AG04449 (cell line): ENCODE results near the gene ELMO2.
A peak's percentile ranks its signal among the peaks of the same experiment; 100 is the strongest.

ENCODE experiments used
- CTCF ChIA-PET: fragments of 350-600 bp; formaldehyde crosslinking; extraction: SDS; loops from one replicate; lab custom pipeline; 2021; ENCODE audit warnings: antibody characterized with exemption; lab: Yijun Ruan, JAX
- POLR2A ChIA-PET: fragments of 400-600, 350-600 bp; formaldehyde crosslinking; extraction: SDS; loops from one replicate; lab custom pipeline; 2020; ENCODE audit warnings: antibody characterized with exemption, inconsistent platforms; lab: Yijun Ruan, JAX
- DNase-seq: peaks from one replicate; pipeline ENCODE4 v3.0.0-alpha.2; 2010; ENCODE audit warnings: low read depth, low spot score
- H3K4me3 ChIP-seq: 2 replicates; pipeline ENCODE4 v1.5.1; 2011; ENCODE audit warnings: low read depth, mild to moderate bottlenecking, control low read depth, low read length
- CTCF ChIP-seq: IDR thresholded peaks from one replicate; pipeline ENCODE4 v1.5.1; 2011; ENCODE audit warnings: mild to moderate bottlenecking, moderate library complexity, low read length, control low read depth, inconsistent platforms; ENCODE audit not compliant: insufficient read depth; ENCODE audit errors: missing control alignments

The ELMO2 gene

DNA sequence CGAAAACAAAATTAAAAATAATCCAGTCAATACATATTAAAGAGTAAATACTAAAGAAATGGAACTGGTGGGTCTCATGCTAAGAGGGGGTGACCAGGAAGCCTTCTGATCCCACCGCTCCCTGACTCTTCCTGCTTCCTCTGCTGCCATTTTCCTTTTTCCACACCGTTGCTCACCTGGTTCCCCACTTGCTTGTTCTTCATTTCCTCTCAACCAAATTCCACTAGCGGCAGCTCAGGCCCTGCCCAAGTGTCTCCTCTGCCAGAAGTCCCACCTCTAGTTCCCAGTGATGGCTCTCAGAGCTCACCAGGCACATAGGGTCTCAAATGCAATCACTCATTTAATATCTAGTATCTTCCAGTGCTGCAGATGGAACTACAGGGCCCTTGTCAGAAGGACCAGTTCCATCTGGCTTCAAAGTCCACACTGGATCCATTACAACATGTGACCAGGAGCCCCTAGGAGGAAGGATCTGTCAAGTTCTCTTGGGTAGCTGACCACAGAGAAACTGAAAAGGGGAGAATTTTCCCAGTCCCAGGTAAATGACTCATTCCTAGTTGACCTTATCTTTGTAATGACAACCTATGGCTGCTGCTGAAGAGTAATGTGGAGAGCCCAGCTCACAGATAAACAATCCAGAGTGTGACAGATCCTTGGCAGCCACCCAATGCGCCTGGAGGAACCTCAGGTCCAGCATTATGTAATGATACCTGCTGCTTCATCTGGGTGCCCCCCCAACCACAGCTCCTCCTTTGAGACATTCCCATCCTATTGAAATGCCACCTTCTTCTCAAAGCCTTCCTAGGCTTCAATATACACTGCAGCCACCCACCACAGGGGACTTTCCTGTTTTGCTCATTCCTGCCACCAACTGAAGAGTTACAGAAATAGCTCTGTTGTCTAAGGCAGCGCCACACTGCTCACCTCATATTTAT lies 38.2 kb downstream of the ELMO2 start:
- ChIA-PET POLR2A (no interaction called here), CTCF (no interaction called here)
- DNase-seq = no peak
- no peak overlapping the region for H3K4me3 ChIP-seq
- TF ChIP-seq CTCF = no peak

DNA sequence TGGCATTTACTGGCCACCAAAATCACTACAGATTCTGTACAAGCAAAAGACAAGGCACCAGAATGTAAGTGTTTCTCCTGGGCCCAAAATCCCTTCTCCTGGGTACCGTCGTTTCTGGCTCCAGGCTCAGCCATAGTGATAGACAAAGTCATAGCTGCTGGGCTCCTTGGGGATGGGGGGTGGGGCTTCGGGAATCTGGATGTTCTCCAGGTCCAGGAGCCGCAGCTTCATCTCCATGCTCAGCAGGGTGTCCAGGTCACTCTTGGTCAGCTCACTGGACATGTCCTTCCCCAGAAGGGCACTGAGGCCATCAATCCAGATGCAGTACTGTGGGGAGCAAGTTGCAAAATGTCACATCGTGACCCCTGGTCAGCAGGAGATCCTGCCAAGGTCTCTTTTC lies 39.2 kb downstream of the ELMO2 start:
- DNase-seq = no peak
- CTCF ChIA-PET = no interaction called here
- no peak overlapping the region for H3K4me3 ChIP-seq
- POLR2A ChIA-PET = no interaction called here
- no peak for TF ChIP-seq CTCF

DNA sequence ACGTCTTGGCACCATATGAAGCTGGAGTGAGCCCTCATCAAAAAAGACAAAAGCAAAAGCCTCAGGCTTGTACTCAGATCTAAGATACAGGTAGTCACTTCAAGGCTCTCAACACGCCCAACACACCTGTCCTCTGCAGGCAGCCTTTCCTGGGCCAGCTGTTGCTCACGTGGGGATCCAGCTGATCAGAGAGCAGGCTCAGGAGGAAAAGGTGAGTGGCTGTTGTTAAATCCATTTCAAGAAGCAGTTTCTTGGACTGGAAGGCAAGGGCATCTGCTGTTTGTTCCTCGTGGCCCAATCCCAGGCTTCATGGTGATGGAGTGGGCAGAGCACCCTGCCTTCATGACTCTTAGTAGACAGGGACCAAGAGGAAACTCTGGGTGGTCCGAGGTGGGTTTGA lies 39.6 kb downstream of the ELMO2 start:
- no peak overlapping the region for H3K4me3 ChIP-seq
- no peak for TF ChIP-seq CTCF
- ChIA-PET POLR2A (no interaction called here), CTCF (no interaction called here)
- no peak for DNase-seq

DNA sequence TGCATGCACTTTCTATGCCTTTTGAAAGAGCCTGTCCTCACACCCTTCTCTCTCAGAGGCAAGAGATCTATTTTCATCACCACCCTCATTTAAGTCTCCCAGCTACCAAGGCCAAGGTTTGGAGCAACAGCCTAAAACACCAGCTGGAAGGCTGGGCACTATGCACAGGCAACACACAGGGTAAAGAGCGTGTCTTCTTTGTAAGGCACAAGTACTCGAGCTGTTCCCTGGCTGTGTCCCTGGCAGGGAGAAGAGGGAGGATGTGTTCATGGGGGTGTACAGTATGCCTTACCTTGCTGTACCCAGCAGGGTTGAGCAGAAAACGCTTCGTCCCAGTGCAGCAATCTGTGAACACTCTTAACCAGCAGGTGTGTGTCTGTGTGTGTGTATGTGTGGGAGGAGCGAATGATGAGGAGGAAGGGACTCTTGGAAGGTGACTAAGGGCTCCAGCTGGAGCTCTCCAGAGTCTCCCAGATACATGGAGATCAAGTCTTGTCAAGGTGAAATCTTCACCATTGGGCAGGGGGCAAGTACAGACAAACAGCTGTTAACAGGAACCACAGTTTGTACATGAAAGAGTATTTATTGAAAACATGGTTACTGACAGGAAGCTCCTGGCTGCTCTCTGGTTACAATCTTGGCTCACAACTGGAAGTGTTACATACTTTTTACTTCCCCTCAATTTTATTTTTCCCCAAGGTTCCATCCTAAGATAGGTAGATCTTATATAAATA lies 40.8 kb downstream of the ELMO2 start:
- POLR2A ChIA-PET = interaction anchor here (2.3 to 2.5 kb wide), 2 partner anchors 35 to 41 kb away, joined by 8 to 13 read pairs; partner anchors contain the start of gene ELMO2
- TF ChIP-seq CTCF = no peak
- no peak overlapping the region for H3K4me3 ChIP-seq
- CTCF ChIA-PET = interaction anchor here (1.2 to 9.3 kb wide), 3 partner anchors 16 to 351 kb away, joined by 4 to 57 read pairs (median 11); no protein-coding TSS in a partner anchor
- DNase-seq = no peak

GRCh38 chr20:46364670-46365486 lies 41.5 kb downstream of the ELMO2 start:
- no peak for DNase-seq
- no peak for TF ChIP-seq CTCF
- POLR2A ChIA-PET = interaction anchor here (0.7 to 2.5 kb wide), 5 partner anchors 9 to 42 kb away, joined by 3 to 13 read pairs (median 7); partner anchors contain the start of gene ELMO2

More at GRCh38 chr20:46364670-46365486, 41.5 kb downstream of the ELMO2 start:
- CTCF ChIA-PET = interaction anchor here (1.2 to 9.3 kb wide), 5 partner anchors 9 to 350 kb away, joined by 4 to 57 read pairs (median 6); no protein-coding TSS in a partner anchor
- peak overlapping the region; percentile 99 for H3K4me3 ChIP-seq
